Hepatocyte (in vitro differentiated cells): ENCODE results near the gene PDGFA. TPM values are rescaled to one million over a fixed set of nuclear protein-coding genes. Genes with fewer than 3 reads are reported as not detected.

ENCODE experiments used
- DNase-seq: peaks from one replicate; pipeline ENCODE4 v3.0.0-alpha.2; 2016; ENCODE audit warnings: low spot score
- H2AFZ ChIP-seq: fragments of 200-600 bp; sonication (generic); 2 replicates; pipeline ENCODE4 v1.6.0; 2016; ENCODE audit warnings: antibody characterized with exemption, mild to moderate bottlenecking
- H3K27ac ChIP-seq: fragments of 200-600 bp; sonication (generic); 2 replicates; pipeline ENCODE4 v1.5.1; 2016; ENCODE audit warnings: mild to moderate bottlenecking
- H3K27me3 ChIP-seq: fragments of 200-600 bp; sonication (generic); 2 replicates; pipeline ENCODE4 v1.6.1; 2016
- H3K36me3 ChIP-seq: fragments of 200-600 bp; sonication (generic); replicated peaks from 2 replicates; pipeline ENCODE4 v1.5.1; 2016; ENCODE audit warnings: low read depth; ENCODE audit not compliant: insufficient read depth
- H3K4me1 ChIP-seq: fragments of 200-600 bp; sonication (generic); 2 replicates; pipeline ENCODE4 v1.5.1; 2016; ENCODE audit warnings: mild to moderate bottlenecking, moderate library complexity; ENCODE audit not compliant: insufficient read depth
- H3K4me2 ChIP-seq: fragments of 200-600 bp; sonication (generic); 2 replicates; pipeline ENCODE4 v1.6.0; 2016
- H3K4me3 ChIP-seq: fragments of 200-600 bp; sonication (generic); 2 replicates; pipeline ENCODE4 v1.5.1; 2016; ENCODE audit warnings: mild to moderate bottlenecking
- H3K79me2 ChIP-seq: fragments of 200-600 bp; sonication (generic); 2 replicates; pipeline ENCODE4 v1.6.0; 2017; ENCODE audit warnings: mild to moderate bottlenecking
- H3K9me2 ChIP-seq: fragments of 200-600 bp; sonication (generic); replicated peaks from 2 replicates; pipeline ENCODE4 v1.6.0; 2017; ENCODE audit warnings: mild to moderate bottlenecking; ENCODE audit not compliant: insufficient read depth
- H3K9me3 ChIP-seq: fragments of 200-600 bp; sonication (generic); 2 replicates; pipeline ENCODE4 v1.5.1; 2016; ENCODE audit warnings: low read depth, mild to moderate bottlenecking
- H4K20me1 ChIP-seq: fragments of 200-600 bp; sonication (generic); 2 replicates; pipeline ENCODE4 v1.6.0; 2016; ENCODE audit warnings: mild to moderate bottlenecking; ENCODE audit not compliant: insufficient read depth, poor library complexity, severe bottlenecking
- EZH2 ChIP-seq: fragments of 200-600 bp; sonication (generic); IDR thresholded peaks from 2 replicates; pipeline ENCODE4 v1.6.1; 2016; ENCODE audit warnings: antibody characterized with exemption, mild to moderate bottlenecking, borderline replicate concordance
- EZH2phosphoT487 ChIP-seq: fragments of 200-600 bp; sonication (generic); IDR thresholded peaks from one replicate; pipeline ENCODE4 v1.6.1; 2018; ENCODE audit warnings: antibody characterized with exemption, mild to moderate bottlenecking, low read depth, moderate library complexity; ENCODE audit not compliant: unreplicated experiment, severe bottlenecking
- WGBS: methylation state at CpG from one replicate; pipeline ENCODE4 v1.1.6; 2016; ENCODE audit warnings: low lambda C conversion rate; ENCODE audit errors: missing lambda C conversion rate; 5-methylcytosine and 5-hydroxymethylcytosine counted together
- polyA plus RNA-seq: library from polyadenylated mRNA; unstranded; fragments of >200 nt; fragmentation: Nextera tagmentation; extraction: Ambion mirVana; gene quantifications from 2 replicates; pipeline ENCODE4 v1.2.1, GENCODE V29; 2016
- total RNA-seq: library from RNA; depleted of rRNA; stranded (reverse); fragments of >200 nt; gene quantifications from 2 replicates; pipeline ENCODE4 v1.2.3, GENCODE V29; 2014
- TF ChIP-seq, protein P1 (sequence below): fragments of 200-600 bp; sonication (generic); IDR thresholded peaks from 2 replicates; pipeline ENCODE4 v1.5.1; 2016; ENCODE audit warnings: antibody characterized with exemption, mild to moderate bottlenecking; ENCODE audit not compliant: poor library complexity

PDGFA gene
- total and polyA plus RNA-seq, 2 experiments from 2014 or later = 30.7 to 63.1 TPM

DNA sequence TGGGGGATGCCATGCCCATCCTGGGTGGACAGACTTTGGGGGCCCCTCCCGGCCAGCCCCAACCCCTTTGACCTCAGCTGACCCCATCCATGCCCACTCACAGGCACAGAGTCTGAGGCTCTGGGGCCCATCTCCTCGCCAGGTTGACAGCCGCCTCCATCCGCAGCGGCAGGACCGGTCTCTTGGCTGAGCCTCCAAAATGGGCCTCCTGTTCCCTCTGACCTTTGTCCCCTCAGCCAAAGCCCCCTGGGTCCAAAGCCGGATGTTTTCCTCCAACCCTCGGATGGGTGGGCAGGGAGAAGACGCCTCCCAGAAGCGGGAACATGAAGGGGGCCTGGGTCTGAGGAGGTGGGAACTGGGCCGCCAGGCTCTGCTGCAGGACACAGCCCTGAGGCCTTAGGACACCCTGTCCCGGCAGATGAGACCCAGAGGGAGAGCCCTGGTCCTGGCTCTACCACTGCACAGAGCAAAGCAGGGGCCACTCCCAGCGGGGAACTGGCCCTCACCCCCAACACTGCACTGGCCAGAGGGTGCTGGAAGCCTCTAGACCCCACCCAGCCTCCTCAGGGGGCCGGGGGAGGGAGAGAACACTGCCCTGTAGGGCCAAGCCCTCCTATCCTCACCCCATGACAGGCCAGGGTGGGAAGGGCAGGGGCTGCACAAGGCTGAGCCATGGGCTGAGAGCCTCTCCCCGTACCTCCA, 12.6 kb downstream of the PDGFA start:
- Histone ChIP-seq H3K27ac (peak overlapping the region; percentile 62), H4K20me1 (peaks cover under 1% of the 10 kb centered on the region), H2AFZ (no peak overlapping the region), H3K4me2 (no peak overlapping the region), H3K4me1 (peaks cover 37% of the 10 kb centered on the region), H3K79me2 (peaks cover 19% of the 10 kb centered on the region), H3K36me3 (no peaks in the 10 kb centered on the region), H3K9me3 (no peaks in the 10 kb centered on the region), H3K9me2 (no peaks in the 10 kb centered on the region), H3K4me3 (no peak overlapping the region), H3K27me3 (no peaks in the 10 kb centered on the region)
- TF ChIP-seq EZH2 (no peak), EZH2phosphoT487 (no peak)
- TF ChIP-seq, protein P1, sequence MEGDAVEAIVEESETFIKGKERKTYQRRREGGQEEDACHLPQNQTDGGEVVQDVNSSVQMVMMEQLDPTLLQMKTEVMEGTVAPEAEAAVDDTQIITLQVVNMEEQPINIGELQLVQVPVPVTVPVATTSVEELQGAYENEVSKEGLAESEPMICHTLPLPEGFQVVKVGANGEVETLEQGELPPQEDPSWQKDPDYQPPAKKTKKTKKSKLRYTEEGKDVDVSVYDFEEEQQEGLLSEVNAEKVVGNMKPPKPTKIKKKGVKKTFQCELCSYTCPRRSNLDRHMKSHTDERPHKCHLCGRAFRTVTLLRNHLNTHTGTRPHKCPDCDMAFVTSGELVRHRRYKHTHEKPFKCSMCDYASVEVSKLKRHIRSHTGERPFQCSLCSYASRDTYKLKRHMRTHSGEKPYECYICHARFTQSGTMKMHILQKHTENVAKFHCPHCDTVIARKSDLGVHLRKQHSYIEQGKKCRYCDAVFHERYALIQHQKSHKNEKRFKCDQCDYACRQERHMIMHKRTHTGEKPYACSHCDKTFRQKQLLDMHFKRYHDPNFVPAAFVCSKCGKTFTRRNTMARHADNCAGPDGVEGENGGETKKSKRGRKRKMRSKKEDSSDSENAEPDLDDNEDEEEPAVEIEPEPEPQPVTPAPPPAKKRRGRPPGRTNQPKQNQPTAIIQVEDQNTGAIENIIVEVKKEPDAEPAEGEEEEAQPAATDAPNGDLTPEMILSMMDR = no peak
- 89% methylated on average over 14 of the region's 15 CpGs for WGBS
- no peak for DNase-seq

DNA sequence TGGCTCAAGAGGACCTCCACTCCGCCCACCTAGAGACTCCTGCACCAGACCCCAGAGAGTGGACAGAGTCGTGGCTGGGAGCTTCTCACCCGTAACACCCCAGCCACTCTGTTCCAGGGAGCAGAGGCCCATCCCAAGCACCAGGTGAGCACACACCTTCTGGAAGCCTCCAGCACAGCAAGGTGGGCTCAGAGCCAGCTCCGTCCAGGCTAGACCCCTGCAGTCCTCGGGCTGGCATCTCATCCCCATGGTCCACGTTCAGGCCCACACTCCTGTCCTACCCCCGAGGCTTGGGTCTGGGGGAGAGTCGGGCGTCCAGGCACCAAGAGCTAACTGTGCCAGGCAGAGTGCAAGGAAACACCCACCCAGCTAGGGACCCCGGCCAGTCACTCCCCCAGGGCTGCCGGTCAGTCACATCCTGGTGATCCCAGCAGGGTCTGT, 13.2 kb downstream of the PDGFA start:
- Histone ChIP-seq H3K9me3 (no peaks in the 10 kb centered on the region), H3K4me1 (peaks cover 38% of the 10 kb centered on the region), H3K4me3 (no peak overlapping the region), H4K20me1 (no peaks in the 10 kb centered on the region), H2AFZ (no peak overlapping the region), H3K4me2 (no peak overlapping the region), H3K36me3 (no peaks in the 10 kb centered on the region), H3K27me3 (no peaks in the 10 kb centered on the region), H3K27ac (peak overlapping the region; percentile 99), H3K9me2 (no peaks in the 10 kb centered on the region), H3K79me2 (peaks cover 20% of the 10 kb centered on the region)
- TF ChIP-seq EZH2phosphoT487 = no peak
- TF ChIP-seq EZH2 = no peak
- TF ChIP-seq, protein P1 = no peak
- WGBS = 96% methylated on average over 10 of the region's 11 CpGs
- DNase-seq = no peak

DNA sequence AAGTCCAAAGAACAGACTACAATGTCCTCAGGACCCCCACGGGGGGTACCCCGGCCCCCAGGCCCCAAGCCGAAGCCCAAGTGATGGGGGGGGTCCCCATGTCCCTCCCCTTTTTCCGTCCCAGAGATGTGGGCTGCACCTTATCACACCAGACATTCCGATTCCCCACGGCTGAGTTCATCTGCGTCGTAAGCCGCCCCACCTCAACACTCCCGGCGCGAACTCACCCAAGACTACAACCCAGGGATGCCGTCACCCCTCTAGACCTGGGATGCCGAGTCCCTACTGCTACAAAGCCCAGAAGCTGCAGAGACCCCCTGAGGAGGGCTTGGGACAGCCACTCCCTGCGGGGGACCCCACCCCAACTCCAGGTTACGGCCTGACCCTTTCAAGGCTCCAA, 14.5 kb downstream of the PDGFA start:
- H4K20me1 ChIP-seq = no peaks in the 10 kb centered on the region
- no peaks in the 10 kb centered on the region for H3K9me3 ChIP-seq
- H3K79me2 ChIP-seq = peaks cover 21% of the 10 kb centered on the region
- no peak overlapping the region for H3K4me3 ChIP-seq
- WGBS = 90% methylated on average over 13 of the region's 16 CpGs
- TF ChIP-seq, protein P1 = no peak
- TF ChIP-seq EZH2phosphoT487 (no peak), EZH2 (no peak)
- peaks cover 38% of the 10 kb centered on the region for H3K4me1 ChIP-seq
- no peaks in the 10 kb centered on the region for H3K9me2 ChIP-seq
- no peak overlapping the region for H2AFZ ChIP-seq
- H3K27me3 ChIP-seq = no peaks in the 10 kb centered on the region
- peak overlapping the region; percentile 99 for H3K27ac ChIP-seq
- no peaks in the 10 kb centered on the region for H3K36me3 ChIP-seq
- DNase-seq = no peak
- no peak overlapping the region for H3K4me2 ChIP-seq
